Measurements from ENCODE around the gene SRRM1. TPM values are rescaled to one million over a fixed set of nuclear protein-coding genes. Genes with fewer than 3 reads are reported as not detected.
"Not testable (repeated sequence)": the region's sequence is repeated elsewhere in the genome, so short reads cannot be mapped to it uniquely, and the experiment has no call there.

Gene SRRM1
- total and polyA plus RNA-seq, 2 experiments from 2014 or later, result 118 to 666 TPM

GRCh38 chr1:24722073-24723035, 79.3 kb downstream of the SRRM1 start:
- H3K27me3 Mint-ChIP-seq (ENCODE audit: insufficient read depth, low read depth, poor library complexity), result peaks cover 23% of the 10 kb centered on the region
- not testable (repeated sequence) for H3K27ac Mint-ChIP-seq, H3K4me2 ChIP-seq

More at GRCh38 chr1:24722073-24723035, 79.3 kb downstream of the SRRM1 start:
- peak overlapping the region; percentile 78; the same call in 1 of the 2 replicates for H2AFZ ChIP-seq
- peaks cover 15% of the 10 kb centered on the region for H3K9me3 Mint-ChIP-seq
- not testable (repeated sequence) for DNase-seq (ENCODE audit: low spot score); H3K4me3 ChIP-seq; ATAC-seq; H3K79me2 ChIP-seq (replicated peaks; ENCODE audit: insufficient read depth); H3F3A ChIP-seq (replicated peaks; ENCODE audit: low read depth); H3K4me3 Mint-ChIP-seq; H4K20me1 ChIP-seq (replicated peaks; ENCODE audit: insufficient read depth); H3K36me3 Mint-ChIP-seq (ENCODE audit: low read depth); H3K27ac ChIP-seq (ENCODE audit: low read depth); H3K27me3 ChIP-seq (ENCODE audit: insufficient read depth); H3K9me2 ChIP-seq (ENCODE audit: insufficient read depth); H3K36me3 ChIP-seq (ENCODE audit: insufficient read depth)
- H3K4me1 ChIP-seq (ENCODE audit: insufficient read depth), result peaks cover 15% of the 10 kb centered on the region
- peaks cover 27% of the 10 kb centered on the region for H3K4me1 Mint-ChIP-seq

Small RNA genes lying within 50 kb of the gene (small RNA-seq; reads per million reads assigned to genes)
- not detected for gene RF00019 (ENCODE audit: low replicate concordance)

Other genes with a start within 250 kb of the SRRM1 start
- 6.5 and 8.2 TPM in 2 replicates for gene STPG1, start 229.5 kb upstream of the SRRM1 start, total RNA-seq (2014; rRNA removed; shearing (Covaris generic))
- 9.9 and 11.4 TPM in 2 replicates for gene STPG1, start 229.5 kb upstream of the SRRM1 start, polyA plus RNA-seq (2016; fragmentation: Nextera tagmentation; extraction: Ambion mirVana)
- 8.6 and 9.6 TPM in 2 replicates for gene NIPAL3, start 227.5 kb upstream of the SRRM1 start, total RNA-seq (2014; rRNA removed; shearing (Covaris generic))
- 4.6 and 5.5 TPM in 2 replicates for gene NIPAL3, start 227.5 kb upstream of the SRRM1 start, polyA plus RNA-seq (2016; fragmentation: Nextera tagmentation; extraction: Ambion mirVana)
- gene RCAN3, start 140.5 kb upstream of the SRRM1 start, total RNA-seq (2014; rRNA removed; shearing (Covaris generic)), result 11.2 and 13.7 TPM in 2 replicates
- 8.9 and 9.1 TPM in 2 replicates for gene RCAN3, start 140.5 kb upstream of the SRRM1 start, polyA plus RNA-seq (2016; fragmentation: Nextera tagmentation; extraction: Ambion mirVana)
- gene NCMAP, start 87.2 kb upstream of the SRRM1 start, total RNA-seq (2014; rRNA removed; shearing (Covaris generic)), result 0.17 and 0.85 TPM in 2 replicates
- 0.12 and 0.23 TPM in 2 replicates for gene NCMAP, start 87.2 kb upstream of the SRRM1 start, polyA plus RNA-seq (2016; fragmentation: Nextera tagmentation; extraction: Ambion mirVana)
- gene CLIC4, start 102.1 kb downstream of the SRRM1 start, total RNA-seq (2014; rRNA removed; shearing (Covaris generic)), result 308 and 319 TPM in 2 replicates
- gene CLIC4, start 102.1 kb downstream of the SRRM1 start, polyA plus RNA-seq (2016; fragmentation: Nextera tagmentation; extraction: Ambion mirVana), result 84.0 and 92.5 TPM in 2 replicates